HG03521 (cell line): Measurements from ENCODE around the gene RPSA.
"Not testable (repeated sequence)": the region's sequence is repeated elsewhere in the genome, so short reads cannot be mapped to it uniquely, and the experiment has no call there.

Experiments
- ATAC-seq: cut with Tn5 transposase; IDR thresholded peaks from one replicate; pipeline ENCODE4 v1.9.1; 2021; ENCODE audit warnings: mild to moderate bottlenecking, moderate library complexity; ENCODE audit not compliant: unreplicated experiment

The RPSA gene

DNA sequence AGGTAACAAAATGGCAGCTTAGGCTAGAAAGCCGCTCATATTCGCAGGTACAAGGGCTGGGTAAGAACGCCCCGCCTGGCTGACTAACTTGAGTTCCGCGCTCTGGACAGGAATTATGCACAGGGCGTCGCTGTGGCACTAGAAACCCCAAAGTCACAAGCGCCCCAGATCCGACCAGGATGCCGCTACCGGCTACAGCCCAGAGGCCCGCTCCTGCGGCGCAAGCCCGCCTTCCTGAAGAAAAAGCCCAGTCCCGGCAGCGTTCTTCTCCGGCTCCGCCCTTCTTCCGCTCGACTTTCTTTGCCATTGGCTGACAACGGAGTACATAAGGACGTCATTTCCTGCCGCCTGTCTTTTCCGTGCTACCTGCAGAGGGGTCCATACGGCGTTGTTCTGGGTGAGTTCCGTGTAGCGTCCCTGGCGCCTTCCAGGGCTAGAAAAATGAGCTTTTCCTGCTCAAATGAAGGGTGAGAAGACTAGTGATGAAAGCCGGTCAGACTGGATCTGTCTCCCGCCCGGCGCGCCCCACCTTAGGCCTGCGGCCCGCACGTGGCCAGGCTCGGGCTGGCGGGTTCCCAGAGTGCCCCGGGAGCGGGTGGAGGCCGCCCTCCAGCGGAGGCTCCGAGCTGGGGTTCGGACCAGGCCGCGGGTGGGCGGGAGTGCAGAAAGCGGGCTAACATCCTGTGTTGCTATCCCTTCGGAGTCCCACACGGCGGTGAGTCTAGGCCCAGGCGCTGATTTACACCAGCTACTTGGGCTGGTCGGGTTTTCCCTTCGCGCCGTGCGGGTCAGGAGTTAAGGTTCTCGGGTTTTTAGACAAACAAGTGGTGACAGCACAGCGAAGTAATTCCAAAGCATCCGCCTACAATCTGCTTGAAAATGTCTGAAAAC lies at the start of gene RPSA:
Gene RPSA, plus strand, starts transcription at position 353 of the 891 bp plus-strand sequence. CDS start 934 bp downstream, outside the sequence.
- peak; percentile 96 for ATAC-seq

DNA sequence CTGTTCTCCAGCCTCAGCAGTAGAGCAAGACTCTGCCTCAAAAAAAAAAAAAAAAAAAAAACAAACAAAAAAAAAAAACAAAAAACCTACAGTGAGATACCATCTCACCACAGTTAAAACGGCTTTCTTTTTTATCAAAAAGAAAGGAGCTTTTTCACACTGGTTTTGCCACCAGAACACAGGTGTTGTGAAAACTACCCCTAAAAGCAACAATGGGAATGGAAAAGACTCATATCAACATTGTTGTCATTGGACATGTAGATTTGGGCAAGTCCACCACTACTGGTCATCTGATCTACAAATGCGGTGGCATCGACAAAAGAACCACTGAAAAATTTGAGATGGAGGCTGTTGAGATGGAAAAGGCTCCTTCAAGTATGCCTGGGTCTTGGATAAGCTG lies 48.2 kb upstream of the RPSA start:
- ATAC-seq = no peak

DNA sequence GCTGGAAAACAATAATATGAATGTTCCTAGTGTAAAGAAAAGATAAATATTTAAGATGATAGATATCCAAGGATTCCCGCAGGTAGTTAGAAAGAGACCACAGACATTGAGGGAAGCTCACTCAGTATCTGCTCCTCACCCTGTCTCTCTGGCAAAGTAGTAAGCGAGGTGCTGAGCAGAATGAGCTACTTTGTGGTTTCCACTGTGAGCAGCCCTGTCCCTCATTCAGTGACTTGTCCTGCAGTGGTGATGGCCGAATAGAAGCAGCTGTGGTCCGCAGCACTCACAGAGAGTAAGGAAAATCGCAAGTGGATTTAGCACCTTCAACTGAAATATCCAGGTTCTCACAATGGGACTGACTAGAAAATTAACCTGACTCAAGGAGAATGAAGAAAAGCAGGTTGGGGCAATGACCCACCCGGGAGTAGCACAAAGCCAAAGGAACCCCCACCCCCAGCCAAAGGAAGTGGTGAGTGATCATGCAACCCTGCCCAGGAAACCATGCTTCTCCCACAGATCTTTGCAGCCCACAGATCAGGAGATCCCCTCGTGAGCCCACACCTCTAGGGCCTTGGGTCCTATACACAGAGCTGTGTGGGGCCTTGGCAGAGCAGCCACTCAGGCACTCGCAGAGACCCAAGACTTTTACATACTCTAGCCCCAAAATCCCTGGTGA lies 45.1 kb upstream of the RPSA start:
- no peak for ATAC-seq

GRCh38 chr3:39362192-39362591 lies 44.3 kb upstream of the RPSA start:
- no peak for ATAC-seq

- no peak for ATAC-seq
Observed at GRCh38 chr3:39362812-39363211, 43.7 kb upstream of the RPSA start.

DNA sequence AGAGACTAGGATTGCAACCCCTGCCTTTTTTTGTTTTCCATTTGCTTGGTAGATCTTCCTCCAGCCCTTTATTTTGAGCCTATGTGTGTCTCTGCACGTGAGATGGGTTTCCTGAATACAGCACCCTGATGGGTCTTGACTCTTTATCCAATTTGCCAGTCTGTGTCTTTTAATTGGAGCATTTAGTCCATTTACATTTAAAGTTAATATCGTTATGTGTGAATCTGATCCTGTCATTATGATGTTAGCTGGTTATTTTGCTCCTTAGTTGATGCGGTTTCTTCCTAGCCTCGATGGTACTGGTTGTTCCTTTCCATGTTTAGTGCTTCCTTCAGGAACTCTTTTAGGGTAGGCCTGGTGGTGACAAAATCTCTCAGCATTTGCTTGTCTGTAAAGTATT lies 36.1 kb upstream of the RPSA start:
- not testable (repeated sequence) for ATAC-seq

GRCh38 chr3:39372833-39373232 lies 33.7 kb upstream of the RPSA start:
- ATAC-seq = no peak

- no peak for ATAC-seq
Observed at GRCh38 chr3:39376959-39377634, 29.4 kb upstream of the RPSA start.

- ATAC-seq = no peak
Observed at GRCh38 chr3:39378088-39378487, 28.4 kb upstream of the RPSA start.

DNA sequence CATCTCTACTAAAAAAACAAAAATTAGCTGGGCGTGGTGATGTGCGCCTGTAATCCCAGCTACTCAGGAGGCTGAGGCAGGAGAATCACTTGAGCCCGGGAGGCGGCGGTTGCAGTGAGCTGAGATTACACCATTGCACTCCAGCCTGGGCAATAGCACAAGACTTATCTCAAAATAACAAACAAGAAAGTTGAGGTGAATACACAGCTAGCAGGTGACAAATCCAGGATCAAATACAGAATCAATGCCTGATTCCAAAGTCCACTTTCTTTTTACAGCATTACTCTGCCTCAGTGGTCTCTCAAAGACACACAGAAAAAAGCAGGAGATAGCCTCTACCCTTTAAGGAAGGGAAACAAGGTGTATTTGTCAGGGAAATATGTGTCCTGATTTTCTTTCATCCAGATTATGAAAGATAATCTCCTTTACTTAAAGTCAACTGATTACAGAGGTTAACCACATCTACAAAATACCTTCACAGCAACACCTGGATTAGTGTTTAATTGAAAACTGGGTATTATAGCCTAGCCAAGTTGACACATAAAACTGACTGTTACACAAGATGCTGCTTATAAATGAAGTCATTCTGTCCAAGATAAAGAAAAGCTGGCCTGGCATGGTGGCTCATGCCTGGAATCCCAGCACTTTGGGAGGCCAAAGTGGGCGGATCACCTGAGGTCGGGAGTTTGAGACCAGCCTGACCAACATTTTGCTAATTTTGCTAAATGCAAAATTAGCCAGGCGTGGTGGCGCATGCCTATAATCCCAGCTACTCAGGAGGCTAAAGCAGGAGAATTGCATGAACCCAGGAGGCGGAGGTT lies 27.4 kb upstream of the RPSA start:
- no peak for ATAC-seq

DNA sequence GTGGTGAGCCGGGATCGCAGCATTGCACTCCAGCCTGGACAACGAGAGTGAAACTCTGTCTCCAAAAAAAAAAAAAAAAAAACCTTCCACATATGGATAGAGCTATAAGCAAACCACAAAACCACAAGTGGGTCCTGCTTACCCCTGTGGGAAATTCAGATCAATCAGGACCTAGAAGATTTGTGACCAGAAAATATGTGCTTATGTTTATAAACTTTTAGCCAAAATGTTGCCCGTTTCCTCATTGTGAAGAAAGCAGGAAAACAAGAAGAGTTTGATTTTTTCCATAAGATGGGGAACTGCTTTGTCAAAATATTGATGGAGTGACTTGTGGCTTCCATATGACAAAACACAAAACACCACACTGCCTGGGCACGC lies 26.8 kb upstream of the RPSA start:
- no peak for ATAC-seq

- ATAC-seq = no peak
Observed at GRCh38 chr3:39381432-39381831, 25.1 kb upstream of the RPSA start.

DNA sequence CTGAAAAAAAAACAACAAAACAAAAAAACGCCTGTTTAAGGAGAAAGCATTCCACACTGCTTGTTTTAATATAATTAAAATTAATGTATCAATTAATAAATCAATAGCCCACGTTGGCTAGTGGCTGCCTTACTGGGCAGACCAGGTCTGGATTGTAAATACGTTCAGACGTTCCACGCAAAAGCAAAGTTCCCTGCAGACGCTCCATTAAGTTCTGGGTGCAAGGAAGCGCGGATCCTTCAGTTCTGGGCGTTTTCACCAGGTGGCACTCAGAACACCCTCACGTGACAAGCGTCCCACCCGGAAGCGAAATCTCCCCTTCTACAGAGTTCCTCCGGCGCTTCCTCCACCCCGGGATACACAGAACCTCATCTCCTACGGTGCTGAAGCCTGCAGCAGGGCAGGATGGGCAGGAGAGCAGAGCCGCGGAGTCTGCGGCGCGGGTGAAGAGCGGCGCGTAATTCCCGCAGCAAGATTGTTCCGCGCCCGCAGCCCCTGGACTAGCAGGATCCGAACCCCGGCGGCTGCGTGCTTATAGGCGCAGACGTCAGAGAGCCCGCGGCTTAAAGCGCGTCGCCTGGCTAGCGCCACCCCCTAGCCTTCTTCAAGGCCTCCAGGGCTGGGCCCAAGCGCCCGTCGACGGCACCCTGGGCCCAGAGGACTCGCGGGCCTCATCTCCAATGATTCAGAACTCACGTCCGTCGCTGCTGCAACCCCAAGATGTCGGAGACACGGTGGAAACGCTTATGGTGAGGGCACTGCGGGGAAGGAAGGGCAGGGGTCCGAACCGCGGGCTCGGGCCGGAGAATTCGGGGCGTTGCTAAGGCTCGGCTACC lies 23.3 kb upstream of the RPSA start, which contains the start of gene SLC25A38:
Gene SLC25A38, plus strand, starts transcription at position 326 of the 836 bp plus-strand sequence. Its CDS starts 355 bp downstream, at position 681.
- peak; percentile 73 for ATAC-seq

GRCh38 chr3:39383881-39384664 lies 22.4 kb upstream of the RPSA start:
- peak; percentile 75 for ATAC-seq

GRCh38 chr3:39384665-39385000 lies 21.9 kb upstream of the RPSA start:
- no peak for ATAC-seq

- ATAC-seq = no peak
Observed at GRCh38 chr3:39385456-39386090, 20.9 kb upstream of the RPSA start.

GRCh38 chr3:39386318-39386717 lies 20.2 kb upstream of the RPSA start:
- no peak for ATAC-seq

DNA sequence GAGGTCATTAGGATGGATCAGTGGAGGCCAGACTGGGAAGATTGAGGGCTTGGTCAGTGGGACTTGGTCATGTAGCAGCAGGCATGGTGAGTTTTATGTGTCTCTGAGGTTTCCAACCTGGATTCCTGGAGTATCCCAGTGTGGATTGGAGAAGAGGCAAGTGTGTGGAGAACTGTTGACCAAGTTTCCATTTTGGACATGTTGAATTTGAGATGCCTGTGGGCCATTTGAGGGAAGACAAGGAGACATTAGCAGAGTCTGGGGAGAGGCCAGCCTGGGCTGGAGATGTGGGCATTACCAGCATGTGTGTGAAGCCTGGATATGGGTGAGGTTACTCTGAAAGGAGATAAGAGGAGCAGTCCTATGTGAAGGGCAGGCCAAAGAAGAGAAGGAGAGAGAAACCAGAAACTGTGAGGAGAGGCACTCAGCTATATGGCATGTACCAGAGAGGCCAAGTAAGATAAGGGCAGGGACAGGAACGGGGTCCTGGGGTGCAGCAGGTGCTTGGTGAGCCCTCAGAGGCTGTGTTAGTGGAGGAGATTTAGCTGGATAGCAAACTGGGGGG lies 19.0 kb upstream of the RPSA start:
- no peak for ATAC-seq
